ENCODE measurements around the gene C10orf67.

Gene C10orf67

DNA sequence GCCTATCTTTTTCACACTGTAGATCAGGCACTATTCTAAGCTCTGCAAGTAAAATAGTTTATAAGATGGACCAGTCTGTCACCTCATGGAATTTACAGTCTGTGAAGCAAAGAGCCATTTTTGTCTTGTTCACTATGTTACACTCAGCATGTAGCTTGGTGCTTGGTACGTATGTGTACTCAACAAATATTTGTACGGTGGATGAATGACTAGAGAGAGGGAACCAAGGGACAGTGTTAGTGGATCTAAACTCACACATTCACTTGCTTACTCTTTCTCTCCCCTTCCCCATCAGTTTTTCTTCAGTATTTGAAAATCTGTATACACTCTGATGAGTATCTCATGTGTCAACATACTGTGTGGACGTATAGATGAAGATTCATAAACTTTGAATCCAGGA lies 106.6 kb downstream of the C10orf67 start:
- no peak overlapping the region for H3K9ac ChIP-seq (ENCODE audit: low read depth, low read length)

DNA sequence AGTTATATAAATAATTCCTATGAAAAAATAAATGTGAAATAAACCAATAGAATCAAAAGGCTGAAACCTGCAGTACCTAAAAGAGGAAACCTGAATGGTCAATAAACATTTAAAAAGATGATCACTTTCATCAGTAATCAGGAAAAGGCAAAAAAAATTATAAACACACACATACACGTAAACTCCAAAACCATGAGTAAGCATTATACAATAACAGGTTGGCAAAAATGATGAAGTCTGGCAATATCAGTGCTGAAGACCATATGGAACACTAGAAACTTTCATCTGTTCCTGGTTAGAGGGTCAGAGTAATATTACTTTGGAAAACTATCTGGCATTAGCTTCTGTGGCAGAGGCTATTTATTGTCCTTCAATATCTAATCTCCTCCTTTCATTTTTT lies 114.0 kb downstream of the C10orf67 start:
- Histone ChIP-seq H3K27ac (ENCODE audit: low read length) (no peak overlapping the region), H3K4me3 (ENCODE audit: low read length) (no peak overlapping the region), H3K9me3 (ENCODE audit: insufficient read depth, low read depth, low read length) (no peaks in the 10 kb centered on the region), H3K9ac (ENCODE audit: low read depth, low read length) (no peak overlapping the region), H3K36me3 (ENCODE audit: insufficient read depth, low read depth, low read length) (no peaks in the 10 kb centered on the region), H3K4me1 (ENCODE audit: insufficient read depth, low read length) (no peaks in the 10 kb centered on the region), H3K27me3 (ENCODE audit: insufficient read depth, low read length) (no peaks in the 10 kb centered on the region)

More for the DNA sequence above, 106.6 kb downstream of the C10orf67 start:
- no peak overlapping the region for H3K4me3 ChIP-seq (ENCODE audit: low read length)
- H3K27me3 ChIP-seq (ENCODE audit: insufficient read depth, low read length) = no peaks in the 10 kb centered on the region
- H3K4me1 ChIP-seq (ENCODE audit: insufficient read depth, low read length) = no peaks in the 10 kb centered on the region
- H3K27ac ChIP-seq (ENCODE audit: low read length) = no peak overlapping the region
- no peaks in the 10 kb centered on the region for H3K9me3 ChIP-seq (ENCODE audit: insufficient read depth, low read depth, low read length)
- H3K36me3 ChIP-seq (ENCODE audit: insufficient read depth, low read depth, low read length) = no peaks in the 10 kb centered on the region

DNA sequence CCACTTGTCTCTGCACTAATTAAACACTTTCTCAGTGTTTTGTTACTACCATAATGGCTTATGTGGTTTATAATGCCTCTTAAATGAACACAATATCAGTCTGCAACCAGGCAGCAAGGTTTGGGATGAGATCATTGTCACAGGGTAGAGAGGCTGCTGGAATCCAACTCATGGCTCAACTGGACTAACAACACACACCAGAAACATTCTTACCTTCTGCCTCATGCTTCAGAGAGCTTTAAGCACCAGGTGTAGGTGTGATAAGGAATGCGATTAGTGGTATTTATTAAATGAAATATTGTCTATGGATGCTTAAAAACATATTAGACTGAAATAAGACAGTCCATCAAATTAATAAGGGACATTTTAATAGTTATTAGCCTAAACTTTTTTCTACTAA lies 127.1 kb downstream of the C10orf67 start:
- H3K4me3 ChIP-seq (ENCODE audit: low read length) = no peak overlapping the region
- H3K4me1 ChIP-seq (ENCODE audit: insufficient read depth, low read length) = no peaks in the 10 kb centered on the region
- H3K36me3 ChIP-seq (ENCODE audit: insufficient read depth, low read depth, low read length) = no peaks in the 10 kb centered on the region
- H3K27me3 ChIP-seq (ENCODE audit: insufficient read depth, low read length) = no peaks in the 10 kb centered on the region; the same call in 1 of the 2 replicates
- H3K9me3 ChIP-seq (ENCODE audit: insufficient read depth, low read depth, low read length) = no peaks in the 10 kb centered on the region
- no peak overlapping the region for H3K27ac ChIP-seq (ENCODE audit: low read length)
- no peak overlapping the region for H3K9ac ChIP-seq (ENCODE audit: low read depth, low read length)

DNA sequence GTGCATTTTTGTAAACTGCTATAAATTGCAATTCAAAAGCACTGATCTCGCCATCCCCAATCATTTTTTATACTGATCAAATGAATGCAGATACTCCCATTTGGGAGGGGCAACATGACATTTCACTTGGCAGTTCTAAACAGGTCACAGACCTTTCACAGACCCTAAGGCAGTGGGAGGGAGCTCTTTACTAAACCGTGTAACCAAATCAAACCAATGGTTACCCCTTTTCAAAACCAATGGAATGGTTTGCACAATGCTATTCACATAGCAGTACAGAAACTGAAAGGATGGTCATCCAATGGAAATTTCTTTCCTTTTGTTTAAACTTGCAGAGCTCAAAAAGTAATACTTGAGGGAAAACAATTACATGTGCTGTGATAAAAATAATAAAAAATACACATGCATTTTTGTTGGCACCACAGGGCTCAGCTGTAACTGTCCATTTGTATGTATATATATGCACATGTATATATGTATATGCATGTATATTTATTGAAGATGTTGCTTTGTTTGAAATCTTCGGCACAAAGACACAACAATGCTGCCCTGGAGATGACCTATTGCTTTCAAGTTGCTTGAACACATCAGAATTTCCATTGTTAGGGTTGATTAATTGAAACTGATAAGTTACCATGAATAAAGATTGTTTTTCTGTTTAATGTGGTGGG lies 138.5 kb downstream of the C10orf67 start:
- Histone ChIP-seq H3K9ac (ENCODE audit: low read depth, low read length) (no peak overlapping the region), H3K4me1 (ENCODE audit: insufficient read depth, low read length) (peaks cover 7% of the 10 kb centered on the region; the same call in 1 of the 2 replicates), H3K4me3 (ENCODE audit: low read length) (no peak overlapping the region), H3K27ac (ENCODE audit: low read length) (no peak overlapping the region), H3K27me3 (ENCODE audit: insufficient read depth, low read length) (peaks cover 90% of the 10 kb centered on the region), H3K9me3 (ENCODE audit: insufficient read depth, low read depth, low read length) (0 out of 2 replicates have a peak, but pooled peaks cover 3% of the 10 kb centered on the region), H3K36me3 (ENCODE audit: insufficient read depth, low read depth, low read length) (no peaks in the 10 kb centered on the region)

DNA sequence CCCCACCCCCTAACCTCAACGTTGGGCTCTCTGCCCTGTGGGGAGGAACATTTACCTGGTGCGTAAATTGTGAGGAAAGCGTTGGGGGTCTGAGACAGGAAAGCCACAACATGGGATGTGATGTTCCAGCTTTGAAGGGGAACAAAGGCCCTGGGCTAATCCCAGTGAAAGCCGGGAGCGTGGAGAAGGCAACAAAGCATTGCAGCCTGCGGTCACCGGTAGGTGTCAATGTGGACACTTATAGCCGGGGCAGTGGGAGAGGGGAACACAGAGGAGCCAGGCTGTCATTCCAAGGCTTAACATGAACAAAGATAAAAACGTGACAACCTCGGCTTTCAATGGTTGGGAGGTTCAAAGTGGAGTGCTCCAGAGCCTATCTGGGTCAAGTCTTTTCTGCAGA lies 139.8 kb downstream of the C10orf67 start:
- Histone ChIP-seq H3K27ac (ENCODE audit: low read length) (no peak overlapping the region), H3K9me3 (ENCODE audit: insufficient read depth, low read depth, low read length) (0 out of 2 replicates have a peak, but pooled peaks cover 3% of the 10 kb centered on the region), H3K27me3 (ENCODE audit: insufficient read depth, low read length) (peaks cover 95% of the 10 kb centered on the region), H3K36me3 (ENCODE audit: insufficient read depth, low read depth, low read length) (no peaks in the 10 kb centered on the region), H3K4me1 (ENCODE audit: insufficient read depth, low read length) (peaks cover 9% of the 10 kb centered on the region; the same call in 1 of the 2 replicates), H3K9ac (ENCODE audit: low read depth, low read length) (no peak overlapping the region), H3K4me3 (ENCODE audit: low read length) (no peak overlapping the region)

DNA sequence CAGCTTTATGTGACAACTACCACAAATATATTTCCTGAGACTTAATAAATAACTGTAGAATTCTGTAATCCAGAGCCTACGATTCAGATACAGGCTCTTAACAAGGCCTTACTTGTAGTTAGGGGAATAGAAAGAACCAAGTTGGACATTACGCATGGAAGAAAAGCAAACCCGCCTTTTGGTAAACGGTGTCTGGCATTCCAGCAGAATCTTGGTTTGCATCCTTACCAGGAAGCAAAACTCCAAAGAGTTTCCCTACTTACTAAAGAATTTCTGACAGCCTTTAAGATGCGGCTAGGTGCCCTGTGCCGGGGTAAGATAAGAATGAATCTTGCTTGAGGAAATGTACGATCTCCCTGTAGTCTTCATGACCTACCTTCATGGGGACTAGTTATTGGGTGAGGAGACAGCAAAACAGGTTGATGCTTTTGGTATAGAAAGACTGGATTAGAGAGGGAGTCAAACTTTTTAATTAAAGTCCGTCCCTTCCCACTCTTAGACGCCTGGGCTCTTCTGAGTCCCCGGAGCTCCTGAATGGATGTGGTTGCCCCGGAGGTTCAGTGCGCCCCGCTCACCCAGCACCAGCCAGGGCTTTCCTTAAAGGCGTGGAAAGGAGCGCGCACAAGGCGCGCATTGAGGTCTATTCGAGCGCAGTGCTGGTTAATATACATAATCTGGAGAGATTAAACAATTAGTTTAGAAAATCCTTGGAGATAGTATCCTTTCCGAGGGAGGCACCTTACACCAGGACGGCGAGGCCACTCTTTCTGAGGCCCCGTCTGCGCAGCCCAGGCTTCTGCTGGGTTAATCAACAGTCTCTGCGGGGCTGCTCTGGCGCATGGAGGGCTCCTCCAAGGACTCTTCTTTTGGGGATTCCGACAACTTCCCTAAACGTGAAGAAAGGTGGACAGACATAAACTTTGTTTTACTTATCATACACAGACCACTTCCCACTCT lies 140.9 kb downstream of the C10orf67 start:
- Histone ChIP-seq H3K4me1 (ENCODE audit: insufficient read depth, low read length) (peaks cover 9% of the 10 kb centered on the region; the same call in 1 of the 2 replicates), H3K9me3 (ENCODE audit: insufficient read depth, low read depth, low read length) (0 out of 2 replicates have a peak, but pooled peaks cover 3% of the 10 kb centered on the region), H3K9ac (ENCODE audit: low read depth, low read length) (no peak overlapping the region), H3K36me3 (ENCODE audit: insufficient read depth, low read depth, low read length) (no peaks in the 10 kb centered on the region), H3K27ac (ENCODE audit: low read length) (no peak overlapping the region), H3K27me3 (ENCODE audit: insufficient read depth, low read length) (peaks cover 99% of the 10 kb centered on the region), H3K4me3 (ENCODE audit: low read length) (no peak overlapping the region)

DNA sequence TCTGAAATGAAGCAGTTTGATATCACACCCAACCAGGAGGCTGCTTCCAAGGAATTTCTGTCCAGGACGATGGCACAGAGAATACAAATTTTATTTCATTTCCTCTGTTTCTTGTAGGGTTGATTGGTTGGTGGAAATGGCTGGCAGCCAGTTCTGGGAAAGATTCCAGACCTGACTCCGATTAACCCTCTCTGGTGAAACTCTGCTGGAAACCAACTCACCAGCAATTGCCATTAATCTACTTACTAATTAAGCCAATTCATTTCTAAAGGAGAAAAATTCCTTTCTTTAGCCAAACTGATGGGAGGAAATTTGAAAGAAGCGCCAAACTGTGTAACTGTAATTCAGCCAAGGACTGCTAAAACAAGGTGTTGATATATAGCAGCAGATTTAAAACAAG lies 141.8 kb downstream of the C10orf67 start:
- H3K9me3 ChIP-seq (ENCODE audit: insufficient read depth, low read depth, low read length) = 0 out of 2 replicates have a peak, but pooled peaks cover 5% of the 10 kb centered on the region
- H3K36me3 ChIP-seq (ENCODE audit: insufficient read depth, low read depth, low read length) = no peaks in the 10 kb centered on the region
- no peak overlapping the region for H3K9ac ChIP-seq (ENCODE audit: low read depth, low read length)
- H3K27ac ChIP-seq (ENCODE audit: low read length) = no peak overlapping the region
- peaks cover 9% of the 10 kb centered on the region; the same call in 1 of the 2 replicates for H3K4me1 ChIP-seq (ENCODE audit: insufficient read depth, low read length)
- peaks cover 99% of the 10 kb centered on the region for H3K27me3 ChIP-seq (ENCODE audit: insufficient read depth, low read length)
- no peak overlapping the region for H3K4me3 ChIP-seq (ENCODE audit: low read length)

DNA sequence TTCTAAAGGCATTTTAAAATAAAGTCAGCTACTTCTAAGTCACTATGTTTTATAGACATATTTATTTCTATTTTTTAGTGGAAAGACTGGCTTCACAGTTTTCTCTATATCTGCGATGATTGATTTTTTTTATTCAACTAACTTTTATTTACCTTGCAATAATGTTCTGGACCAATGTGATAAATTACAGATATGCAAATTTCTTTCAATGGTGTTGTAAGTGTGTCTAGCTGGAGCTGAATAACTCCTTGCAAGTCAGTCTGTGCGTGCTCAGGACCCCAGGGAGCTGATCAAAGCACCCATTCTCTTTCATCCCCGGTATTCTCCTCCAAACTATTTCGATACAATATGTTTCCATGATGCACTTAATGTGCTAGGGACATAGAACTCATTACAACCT lies 142.8 kb downstream of the C10orf67 start:
- Histone ChIP-seq H3K27me3 (ENCODE audit: insufficient read depth, low read length) (peaks cover 99% of the 10 kb centered on the region), H3K4me3 (ENCODE audit: low read length) (no peak overlapping the region), H3K9me3 (ENCODE audit: insufficient read depth, low read depth, low read length) (0 out of 2 replicates have a peak, but pooled peaks cover 7% of the 10 kb centered on the region), H3K4me1 (ENCODE audit: insufficient read depth, low read length) (peaks cover 9% of the 10 kb centered on the region; the same call in 1 of the 2 replicates), H3K9ac (ENCODE audit: low read depth, low read length) (no peak overlapping the region), H3K27ac (ENCODE audit: low read length) (no peak overlapping the region), H3K36me3 (ENCODE audit: insufficient read depth, low read depth, low read length) (no peaks in the 10 kb centered on the region)

DNA sequence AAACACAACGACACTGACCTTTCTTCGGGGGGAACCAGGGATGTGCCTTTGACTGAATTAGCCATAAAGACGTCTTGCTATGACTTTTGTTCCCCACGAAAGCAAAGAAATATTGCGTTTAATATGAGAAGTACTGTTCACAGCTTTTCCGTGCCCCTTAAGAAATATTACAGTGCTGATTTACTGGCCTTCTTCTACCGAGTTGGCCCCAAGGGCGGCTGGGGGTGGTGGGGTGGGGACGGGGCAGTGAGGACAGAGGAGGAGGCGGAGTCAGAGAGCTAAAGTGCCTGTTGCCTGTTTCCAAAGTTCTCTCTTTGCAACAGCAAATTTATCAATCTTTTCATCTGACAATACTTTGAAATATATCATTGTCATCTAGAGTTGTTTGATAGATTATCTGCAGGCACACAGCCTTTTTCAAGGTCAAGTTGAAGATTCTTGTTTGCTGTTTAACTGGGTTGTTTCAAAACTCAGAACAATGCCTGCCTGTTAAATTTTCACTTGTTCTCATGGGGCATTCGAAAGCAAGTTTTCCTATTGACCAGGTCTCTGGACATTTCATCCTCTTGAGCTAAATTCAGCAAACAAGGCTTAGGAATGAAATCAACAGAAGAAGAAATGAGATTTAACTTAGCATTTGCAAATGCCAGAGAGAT lies 143.5 kb downstream of the C10orf67 start:
- no peak overlapping the region for H3K27ac ChIP-seq (ENCODE audit: low read length)
- no peaks in the 10 kb centered on the region for H3K36me3 ChIP-seq (ENCODE audit: insufficient read depth, low read depth, low read length)
- peaks cover 100% of the 10 kb centered on the region for H3K27me3 ChIP-seq (ENCODE audit: insufficient read depth, low read length)
- H3K4me3 ChIP-seq (ENCODE audit: low read length) = no peak overlapping the region
- H3K4me1 ChIP-seq (ENCODE audit: insufficient read depth, low read length) = peaks cover 9% of the 10 kb centered on the region; the same call in 1 of the 2 replicates
- H3K9me3 ChIP-seq (ENCODE audit: insufficient read depth, low read depth, low read length) = 0 out of 2 replicates have a peak, but pooled peaks cover 7% of the 10 kb centered on the region
- no peak overlapping the region for H3K9ac ChIP-seq (ENCODE audit: low read depth, low read length)

DNA sequence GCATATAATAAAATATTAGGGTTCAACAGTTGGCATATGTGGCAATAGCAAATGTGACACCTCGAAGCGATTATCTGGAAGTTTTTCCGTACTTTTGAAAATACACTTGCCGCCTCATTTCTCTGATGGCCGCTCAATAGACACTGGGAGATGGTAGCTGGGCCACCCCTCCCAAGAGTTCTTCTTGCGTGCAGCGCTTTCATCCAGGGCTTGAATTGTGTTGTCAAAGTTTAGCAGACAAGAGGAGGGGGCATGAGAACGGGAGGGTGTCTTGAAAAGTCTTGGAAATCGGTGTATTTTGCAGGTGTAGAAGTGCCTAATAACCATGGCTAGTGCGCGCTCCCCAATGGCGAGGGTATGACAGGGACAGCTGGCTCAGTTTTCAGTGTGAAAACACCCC lies 144.0 kb downstream of the C10orf67 start:
- peaks cover 100% of the 10 kb centered on the region for H3K27me3 ChIP-seq (ENCODE audit: insufficient read depth, low read length)
- no peak overlapping the region for H3K9ac ChIP-seq (ENCODE audit: low read depth, low read length)
- H3K4me3 ChIP-seq (ENCODE audit: low read length) = no peak overlapping the region
- 0 out of 2 replicates have a peak, but pooled peaks cover 7% of the 10 kb centered on the region for H3K9me3 ChIP-seq (ENCODE audit: insufficient read depth, low read depth, low read length)
- H3K27ac ChIP-seq (ENCODE audit: low read length) = no peak overlapping the region
- peaks cover 9% of the 10 kb centered on the region; the same call in 1 of the 2 replicates for H3K4me1 ChIP-seq (ENCODE audit: insufficient read depth, low read length)
- no peaks in the 10 kb centered on the region for H3K36me3 ChIP-seq (ENCODE audit: insufficient read depth, low read depth, low read length)

Data from iPS-20b (cell line).